ENCODE results near the gene ARL16.

Gene ARL16, protein sequence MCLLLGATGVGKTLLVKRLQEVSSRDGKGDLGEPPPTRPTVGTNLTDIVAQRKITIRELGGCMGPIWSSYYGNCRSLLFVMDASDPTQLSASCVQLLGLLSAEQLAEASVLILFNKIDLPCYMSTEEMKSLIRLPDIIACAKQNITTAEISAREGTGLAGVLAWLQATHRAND

DNA sequence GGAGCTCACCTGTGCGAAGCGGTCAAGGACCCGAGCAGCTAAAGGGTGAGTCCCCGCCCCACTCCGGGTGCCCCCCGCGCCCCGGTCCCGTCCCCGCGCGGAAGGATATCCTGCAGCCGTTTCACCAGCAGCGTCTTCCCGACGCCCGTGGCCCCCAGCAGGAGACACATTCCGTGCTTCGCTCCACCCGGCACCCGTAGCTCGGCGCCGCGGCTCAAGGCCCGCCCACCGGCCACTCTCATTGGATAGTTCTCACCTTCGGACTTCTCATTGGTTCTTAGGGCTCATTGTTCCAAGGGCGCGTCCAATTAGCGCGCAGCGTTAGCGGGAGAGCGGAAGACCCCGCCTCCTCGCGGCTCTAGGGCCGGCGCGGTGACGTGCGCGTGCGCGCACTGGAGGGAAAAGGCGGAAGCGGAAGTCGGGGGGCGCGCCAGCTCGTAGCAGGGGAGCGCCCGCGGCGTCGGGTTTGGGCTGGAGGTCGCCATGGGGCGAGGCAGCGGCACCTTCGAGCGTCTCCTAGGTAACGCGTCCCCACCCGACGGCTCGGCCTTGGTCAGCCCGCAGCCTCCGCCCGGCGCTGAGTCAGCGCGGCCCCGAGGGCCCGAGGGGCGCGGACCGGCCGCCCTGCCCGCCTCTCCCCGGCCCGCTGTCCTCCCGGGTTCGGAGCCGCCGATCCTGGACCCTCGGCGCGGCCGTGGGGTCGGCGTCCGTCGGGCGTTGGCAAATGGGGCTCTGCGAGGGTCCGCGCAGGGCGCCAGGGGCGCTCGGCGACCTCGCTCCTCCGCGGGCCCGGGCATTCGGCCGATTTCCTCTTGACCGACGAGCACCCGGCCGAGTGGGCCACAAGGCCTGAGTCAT, at the start of gene ARL16, which contains the start of gene HGS:
Gene ARL16 (minus strand): TSS at position 214 of the 858 bp plus-strand sequence. CDS start 44 bp downstream, at position 170.
Gene HGS (plus strand): TSS at position 428 of the 858 bp plus-strand sequence. CDS start 56 bp downstream, at position 484.
- peak; percentile 99 for DNase-seq (ENCODE audit: low spot score)

DNA sequence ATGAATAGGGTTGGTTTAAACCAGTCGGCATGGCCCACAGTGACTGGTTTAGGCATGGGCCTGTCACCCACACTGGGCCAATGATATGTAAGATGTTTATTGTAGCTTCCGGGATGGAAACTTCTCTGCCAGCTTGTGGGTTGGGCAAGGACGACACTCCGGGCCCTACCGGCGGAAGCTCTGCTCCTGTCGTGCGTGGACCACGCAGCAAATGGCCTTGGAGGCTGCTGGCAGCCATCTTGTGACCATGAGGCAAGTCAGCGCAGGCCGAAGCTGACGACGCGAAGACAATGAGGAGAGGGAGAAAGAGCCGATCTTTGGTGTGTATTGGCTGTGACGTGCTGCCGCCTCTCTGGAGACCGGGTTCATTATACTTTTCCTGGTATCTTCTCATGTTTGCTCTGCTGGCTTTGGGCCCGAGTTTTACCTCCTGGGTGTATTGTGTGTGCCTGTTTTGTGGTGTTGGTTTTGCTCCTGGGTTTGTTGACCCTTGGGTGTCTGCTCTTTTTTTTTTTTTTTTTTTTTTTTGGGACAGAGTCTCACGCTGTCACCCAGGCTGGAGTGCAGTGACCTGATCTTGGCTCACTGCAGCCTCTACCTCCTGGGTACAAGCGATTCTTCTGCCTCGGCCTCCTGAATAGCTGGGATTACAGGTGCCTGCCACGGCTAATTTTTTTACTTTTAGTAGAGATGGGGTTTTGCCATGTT, 43.9 kb upstream of the ARL16 start:
- peak; percentile 66 for DNase-seq (ENCODE audit: low spot score)

DNA sequence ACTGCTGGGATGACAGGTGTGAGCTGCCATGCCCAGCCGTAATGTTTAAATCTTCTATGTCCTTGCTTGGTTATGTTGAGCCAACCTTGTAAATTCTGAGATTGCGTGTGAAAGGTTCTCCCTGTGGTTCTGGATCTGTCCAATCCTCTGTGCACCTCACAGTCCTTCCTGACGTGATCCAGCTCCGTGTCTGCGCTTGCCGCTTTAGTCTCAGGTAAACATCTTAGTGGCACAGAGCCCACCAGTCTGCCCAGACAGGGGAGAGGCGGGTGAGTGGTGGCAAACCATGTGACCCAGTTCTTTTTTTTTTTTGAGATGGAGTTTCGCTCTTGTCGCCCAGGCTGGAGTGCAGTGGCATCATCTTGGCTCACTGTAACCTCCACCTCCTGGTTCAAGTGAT, 42.4 kb upstream of the ARL16 start:
- DNase-seq (ENCODE audit: low spot score), result no peak

DNA sequence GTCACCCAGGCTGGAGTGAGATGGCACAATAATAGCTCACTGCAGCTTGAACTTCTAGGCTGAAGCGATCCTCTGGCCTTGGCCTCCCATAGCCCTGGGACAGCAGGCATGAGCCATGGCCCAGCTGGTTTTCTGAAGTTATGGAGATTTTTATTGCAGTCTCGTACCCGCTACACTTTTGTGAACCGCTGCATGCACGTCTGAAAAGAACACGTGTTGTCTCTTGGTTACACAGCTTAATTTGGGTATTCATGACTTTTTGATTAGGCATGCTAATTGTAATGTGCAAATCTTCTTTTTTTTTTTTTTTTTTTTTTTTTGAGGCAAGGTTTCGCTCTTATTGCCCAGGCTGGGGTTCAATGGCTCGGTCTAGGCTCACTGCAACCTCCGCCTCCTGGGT, 41.8 kb upstream of the ARL16 start:
- no peak for DNase-seq (ENCODE audit: low spot score)

DNA sequence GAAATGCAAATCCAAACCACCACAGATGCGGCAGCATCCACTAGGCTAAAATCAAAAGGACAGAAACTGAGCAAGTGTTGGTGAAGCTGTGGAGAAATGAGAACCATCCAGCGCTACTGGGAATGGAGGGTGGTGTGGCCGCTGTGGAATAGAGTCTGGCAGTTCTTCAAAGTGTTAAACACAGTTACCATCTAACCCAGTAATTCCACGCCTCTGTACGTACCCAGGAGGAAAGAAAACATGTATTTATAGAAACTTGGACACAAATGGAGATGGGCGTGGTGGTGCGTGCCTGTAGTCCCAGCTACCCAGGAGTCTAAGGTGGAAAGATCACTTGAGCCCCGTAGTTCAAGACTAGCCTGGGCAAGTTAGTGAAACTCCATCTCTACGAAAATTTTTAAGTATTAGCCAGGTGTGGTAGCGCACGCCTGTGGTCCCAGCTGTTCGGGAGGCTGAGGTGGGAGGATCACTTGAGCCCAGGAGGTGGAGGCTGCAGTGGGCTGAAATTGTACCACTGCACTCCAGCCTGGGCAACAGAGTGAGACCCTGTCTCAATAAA, 40.1 kb upstream of the ARL16 start:
- DNase-seq (ENCODE audit: low spot score), result no peak

DNA sequence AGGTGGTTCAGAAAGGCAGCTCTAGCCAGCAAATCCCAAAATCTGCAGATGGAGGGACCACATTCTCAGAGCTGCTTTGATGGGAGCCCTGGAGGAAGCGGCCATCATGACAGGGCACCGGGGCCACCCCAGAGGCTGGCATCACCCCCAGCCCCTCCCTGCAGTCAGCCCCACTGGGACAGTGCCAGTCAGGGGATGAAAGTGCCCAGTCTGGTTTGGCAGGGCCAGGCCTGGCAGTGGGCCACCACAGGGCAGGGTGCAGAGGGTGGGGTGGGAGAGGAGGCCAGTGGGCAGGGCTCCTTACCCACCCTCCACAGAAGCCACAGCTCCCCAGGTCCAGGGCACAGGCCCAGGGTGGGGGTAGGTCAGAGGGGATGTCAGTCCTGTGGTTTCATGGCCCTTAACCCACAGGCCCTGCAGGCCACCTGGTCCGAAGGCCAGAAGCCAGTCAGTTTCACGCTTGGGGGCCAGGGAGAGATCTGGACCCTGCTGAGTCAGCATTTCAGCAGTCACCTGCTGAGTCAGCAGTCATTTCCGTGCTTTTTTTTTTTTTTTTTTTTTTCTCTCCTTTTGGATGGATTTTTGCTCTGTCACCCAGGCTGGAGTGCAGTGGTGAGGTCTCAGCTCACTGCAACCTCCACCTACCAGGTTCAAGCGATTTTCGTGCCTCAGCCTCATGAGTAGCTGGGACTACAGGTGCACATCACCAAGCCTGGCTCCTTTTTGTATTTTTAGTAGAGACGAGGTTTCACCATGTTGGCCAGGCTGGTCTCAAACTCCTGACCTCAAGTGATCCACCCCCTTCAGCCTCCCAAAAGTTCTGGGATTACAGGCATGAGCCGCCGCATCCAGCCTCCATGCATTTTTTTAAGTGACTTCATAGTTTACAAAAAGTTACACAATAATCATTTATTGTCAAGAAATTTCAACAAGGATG, 38.9 kb upstream of the ARL16 start:
- no peak for DNase-seq (ENCODE audit: low spot score)

DNA sequence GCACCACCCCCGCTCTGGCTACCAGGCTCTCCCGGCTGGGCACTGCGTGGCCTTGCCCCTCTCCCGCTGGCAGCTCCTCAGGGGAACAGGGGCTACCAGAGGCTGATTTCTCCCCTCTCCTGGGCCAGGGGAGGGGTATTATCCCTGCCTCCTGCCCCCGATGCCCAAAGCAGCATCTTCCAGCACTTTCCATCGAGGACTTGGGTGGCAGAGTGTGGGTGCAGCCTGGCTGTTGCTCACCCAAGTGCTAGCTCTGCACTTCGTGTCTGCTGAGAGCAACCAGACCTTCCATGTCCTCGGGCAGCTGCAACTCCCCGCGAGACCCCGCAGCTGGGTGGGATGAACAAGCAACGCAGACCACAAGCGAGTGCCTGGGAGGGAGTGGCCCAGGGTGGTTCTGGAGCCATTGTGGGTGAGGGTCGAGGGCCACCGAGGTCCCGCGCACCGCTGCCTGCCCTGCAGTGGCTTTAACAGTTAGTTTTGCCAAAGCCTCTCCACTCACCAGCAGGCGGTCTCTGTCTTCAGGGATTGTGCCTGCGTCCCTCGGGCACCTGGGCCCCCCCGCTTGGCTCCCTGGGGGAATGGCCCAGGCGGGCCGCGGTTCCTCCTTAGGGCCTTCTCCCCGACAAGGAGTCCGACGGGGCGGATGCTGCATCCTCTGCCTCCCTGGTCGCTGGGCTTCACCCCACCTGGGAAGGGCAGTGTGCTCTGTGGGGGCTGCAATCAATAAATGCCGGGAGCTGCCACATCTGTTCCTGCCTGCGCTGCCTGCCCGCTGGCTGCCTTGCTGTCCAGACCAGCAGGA, 36.9 kb upstream of the ARL16 start:
- no peak for DNase-seq (ENCODE audit: low spot score)

DNA sequence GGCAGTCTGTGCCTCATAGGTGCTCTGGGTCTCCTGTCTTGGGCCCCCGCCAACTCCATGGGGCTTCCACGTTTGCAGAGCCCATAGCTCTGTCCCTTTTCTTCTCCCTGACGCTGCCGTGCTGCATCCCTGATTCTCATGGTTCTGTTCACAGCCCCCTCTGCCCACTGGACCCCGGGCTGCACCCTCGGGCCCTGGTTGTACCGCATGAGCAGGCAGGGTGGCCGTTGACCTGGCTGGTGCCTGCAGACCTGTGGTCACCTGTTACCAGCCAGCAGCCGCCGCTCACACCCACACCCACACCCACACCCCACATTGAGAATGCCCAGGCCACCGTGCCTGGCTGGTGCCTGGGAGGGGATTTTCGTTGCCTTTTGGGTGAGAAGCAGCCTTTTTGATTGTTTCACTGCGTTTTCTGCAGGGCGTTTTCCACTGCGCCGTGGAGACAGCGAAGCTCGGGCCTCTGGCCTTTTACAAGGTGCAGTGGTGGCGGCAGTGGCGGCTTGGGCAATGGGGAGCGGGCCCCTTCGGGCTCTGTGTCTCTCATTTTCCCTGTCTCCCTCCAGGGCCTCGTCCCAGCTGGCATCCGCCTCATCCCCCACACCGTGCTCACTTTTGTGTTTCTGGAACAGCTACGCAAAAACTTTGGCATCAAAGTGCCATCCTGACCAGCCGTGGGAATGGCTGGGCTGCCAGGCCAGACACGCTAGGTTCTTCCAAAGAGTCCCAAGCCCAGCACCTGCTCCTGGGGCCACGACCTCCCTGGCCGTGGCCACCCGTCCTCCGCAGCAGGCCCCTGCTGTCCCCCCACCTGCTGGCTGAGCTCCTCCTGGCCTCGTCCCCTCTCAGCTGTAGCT, 36.0 kb upstream of the ARL16 start:
- no peak for DNase-seq (ENCODE audit: low spot score)

DNA sequence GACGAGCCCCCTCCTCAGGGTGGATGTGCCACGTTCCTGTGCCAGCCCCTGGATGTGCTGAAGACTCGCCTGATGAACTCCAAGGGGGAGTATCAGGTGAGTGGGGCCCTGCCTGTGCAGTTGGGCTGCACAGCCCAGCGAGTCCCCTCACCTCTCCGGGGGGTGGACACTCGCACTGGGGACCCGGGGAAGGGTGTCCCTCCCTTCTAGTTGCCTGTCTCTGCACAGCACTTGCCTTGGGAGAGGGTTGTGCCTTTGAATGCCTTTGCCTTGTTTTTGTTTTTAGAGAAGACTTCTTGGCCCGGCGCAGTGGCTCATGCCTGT, 34.1 kb upstream of the ARL16 start:
- DNase-seq (ENCODE audit: low spot score), result no peak

DNA sequence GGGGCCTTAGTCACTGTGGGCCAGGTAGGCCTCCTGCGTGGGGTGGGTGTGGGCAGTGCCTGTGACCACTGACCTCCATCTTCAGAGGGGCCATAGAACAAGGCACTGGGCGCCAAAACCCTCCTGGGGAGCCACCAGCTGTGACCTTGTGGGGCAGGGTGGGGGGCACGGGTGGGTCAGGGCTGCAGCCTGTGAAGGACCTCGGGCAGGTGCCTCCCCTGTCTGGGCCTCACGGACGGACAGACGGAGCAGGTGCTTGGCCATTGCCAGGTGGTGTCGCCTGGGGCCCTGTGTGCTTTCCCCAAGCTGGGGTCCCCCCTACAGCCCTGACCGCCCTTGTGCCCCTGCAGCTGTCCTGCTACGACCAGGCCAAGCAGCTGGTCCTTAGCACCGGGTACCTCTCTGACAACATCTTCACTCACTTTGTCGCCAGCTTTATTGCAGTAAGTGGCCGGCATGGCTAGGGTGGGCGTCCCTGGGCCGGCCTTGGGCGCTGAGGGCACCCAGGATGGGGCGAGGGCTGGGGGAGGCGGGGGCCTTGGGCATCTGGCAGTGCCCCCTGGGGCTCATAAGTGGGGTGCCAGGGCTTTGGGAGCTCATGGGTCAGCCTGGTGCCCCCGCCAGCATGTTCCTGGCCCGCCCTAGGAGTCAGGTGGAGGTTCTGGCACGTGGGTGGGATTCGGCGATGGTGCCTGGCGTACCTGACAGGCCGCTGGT, 33.6 kb upstream of the ARL16 start:
- DNase-seq (ENCODE audit: low spot score), result no peak

DNA sequence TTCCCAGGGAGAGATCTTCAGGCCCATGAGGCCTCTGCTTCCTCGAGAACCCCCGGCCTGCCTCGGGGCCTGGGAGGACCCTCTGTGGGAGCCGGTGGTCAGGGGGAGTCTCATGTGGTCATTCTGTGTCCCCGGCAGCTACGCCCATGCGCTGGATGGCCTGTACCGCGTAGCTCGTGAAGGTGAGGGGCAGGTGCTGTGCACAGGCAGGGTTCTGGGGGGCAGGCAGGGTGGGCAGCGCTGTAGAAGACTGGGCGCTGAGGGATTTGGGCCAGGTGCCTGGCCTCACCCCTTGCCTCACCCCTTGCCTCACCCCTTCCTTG, 33.0 kb upstream of the ARL16 start:
- DNase-seq (ENCODE audit: low spot score), result no peak

DNA sequence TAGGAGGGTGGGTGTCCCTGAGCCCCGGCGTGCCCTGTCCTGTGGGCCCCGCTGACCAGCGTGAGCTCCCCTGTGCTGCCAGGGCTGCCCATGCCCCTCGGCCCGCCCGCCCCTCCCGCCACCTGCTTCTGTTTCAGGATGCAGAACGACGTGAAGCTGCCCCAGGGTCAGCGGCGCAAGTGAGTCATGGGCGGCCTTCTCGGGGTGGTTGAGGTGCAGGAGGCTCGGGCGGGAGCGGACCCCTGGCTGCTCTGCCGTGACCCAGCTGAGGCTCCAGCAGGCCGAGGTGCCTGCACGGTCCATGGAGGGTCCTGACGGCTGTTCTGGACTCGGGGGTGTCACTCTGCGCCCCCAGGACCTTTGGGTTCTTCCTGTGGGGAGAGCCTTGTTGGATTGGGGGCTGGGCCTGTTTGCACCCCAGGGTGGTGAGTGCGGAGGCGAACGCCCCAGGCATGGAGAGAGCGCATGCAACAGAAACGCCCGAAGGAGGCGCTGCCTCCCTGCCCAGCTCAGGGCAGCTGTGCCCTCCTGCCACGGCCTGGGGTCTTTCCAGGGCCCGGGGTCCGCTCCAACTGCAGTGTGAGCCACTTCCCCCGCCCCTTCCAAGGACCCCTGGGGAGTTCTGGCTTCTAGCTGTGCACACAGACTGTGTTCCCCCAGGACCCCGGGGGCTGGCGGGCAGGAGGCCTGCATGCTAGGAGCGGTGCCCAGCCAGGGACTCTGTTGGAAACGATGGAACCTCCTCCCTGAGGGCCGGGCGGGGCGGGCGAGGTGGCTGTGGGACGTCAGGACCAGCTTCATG, 32.5 kb upstream of the ARL16 start:
- DNase-seq (ENCODE audit: low spot score), result no peak

DNA sequence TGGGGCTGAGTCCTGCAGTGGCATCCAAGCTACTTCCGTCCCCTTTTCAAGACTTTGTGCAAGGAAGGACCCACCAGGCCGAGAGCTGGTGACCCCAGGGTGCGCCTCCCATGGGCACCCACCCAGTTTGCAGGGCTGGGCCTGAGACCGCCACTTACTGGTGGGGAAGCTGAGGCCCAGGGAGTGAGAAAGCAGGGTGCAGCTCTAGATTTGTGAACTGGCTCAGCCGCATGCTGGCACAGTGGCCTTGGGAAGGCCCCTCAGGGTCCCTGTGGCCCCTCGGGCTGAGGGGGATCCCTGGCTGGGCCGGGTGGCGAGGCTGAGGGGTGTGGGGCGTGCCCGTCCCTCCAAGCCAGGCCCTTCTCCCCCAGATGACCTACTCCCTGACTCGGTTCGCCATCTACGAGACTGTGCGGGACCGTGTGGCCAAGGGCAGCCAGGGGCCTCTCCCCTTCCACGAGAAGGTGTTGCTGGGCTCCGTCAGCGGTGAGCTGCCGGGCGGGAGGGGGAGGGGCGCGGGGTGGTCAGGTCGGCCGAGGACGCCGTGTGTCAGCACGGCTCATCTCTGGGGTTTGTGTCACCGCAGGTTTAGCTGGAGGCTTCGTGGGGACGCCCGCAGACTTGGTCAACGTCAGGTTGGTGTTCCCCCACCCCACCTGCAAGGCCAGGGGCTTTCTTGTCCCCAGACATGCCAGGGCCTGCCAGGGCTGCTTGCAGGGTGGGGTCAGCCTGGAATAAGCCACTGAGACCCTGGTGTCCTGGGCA, 31.7 kb upstream of the ARL16 start:
- DNase-seq (ENCODE audit: low spot score), result no peak

DNA sequence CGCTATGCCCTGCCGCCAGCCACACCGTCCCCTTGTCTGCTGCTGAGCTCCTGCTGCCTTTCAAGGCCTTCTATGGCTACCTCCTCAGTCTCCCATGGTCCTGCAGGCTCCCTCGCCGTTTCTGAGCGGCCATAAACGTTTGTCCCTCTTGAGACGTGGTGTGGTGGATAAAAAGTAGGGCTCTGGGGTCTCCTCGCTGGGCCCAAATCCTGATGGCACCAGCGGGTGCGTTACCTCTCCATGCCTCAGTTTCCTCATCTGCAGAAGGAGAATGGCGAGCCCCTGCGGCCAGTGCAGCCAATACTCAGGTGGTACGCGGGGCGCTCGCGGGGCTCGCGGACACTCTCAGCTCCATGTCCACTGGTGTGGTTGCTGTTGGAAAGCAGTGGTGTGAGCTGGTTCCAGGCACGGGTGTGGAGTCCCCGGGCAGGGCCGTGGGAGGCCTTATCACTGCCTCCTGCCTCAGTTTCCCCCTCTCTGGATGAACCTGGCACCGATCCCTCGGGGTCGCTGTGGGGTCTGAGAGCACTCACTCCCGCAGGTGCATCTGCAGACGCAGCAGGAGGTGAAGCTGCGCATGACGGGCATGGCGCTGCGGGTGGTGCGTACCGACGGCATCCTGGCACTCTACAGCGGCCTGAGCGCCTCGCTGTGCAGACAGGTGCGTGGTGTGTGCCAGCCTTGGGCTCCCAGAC, 31.0 kb upstream of the ARL16 start:
- DNase-seq (ENCODE audit: low spot score), result no peak

DNA sequence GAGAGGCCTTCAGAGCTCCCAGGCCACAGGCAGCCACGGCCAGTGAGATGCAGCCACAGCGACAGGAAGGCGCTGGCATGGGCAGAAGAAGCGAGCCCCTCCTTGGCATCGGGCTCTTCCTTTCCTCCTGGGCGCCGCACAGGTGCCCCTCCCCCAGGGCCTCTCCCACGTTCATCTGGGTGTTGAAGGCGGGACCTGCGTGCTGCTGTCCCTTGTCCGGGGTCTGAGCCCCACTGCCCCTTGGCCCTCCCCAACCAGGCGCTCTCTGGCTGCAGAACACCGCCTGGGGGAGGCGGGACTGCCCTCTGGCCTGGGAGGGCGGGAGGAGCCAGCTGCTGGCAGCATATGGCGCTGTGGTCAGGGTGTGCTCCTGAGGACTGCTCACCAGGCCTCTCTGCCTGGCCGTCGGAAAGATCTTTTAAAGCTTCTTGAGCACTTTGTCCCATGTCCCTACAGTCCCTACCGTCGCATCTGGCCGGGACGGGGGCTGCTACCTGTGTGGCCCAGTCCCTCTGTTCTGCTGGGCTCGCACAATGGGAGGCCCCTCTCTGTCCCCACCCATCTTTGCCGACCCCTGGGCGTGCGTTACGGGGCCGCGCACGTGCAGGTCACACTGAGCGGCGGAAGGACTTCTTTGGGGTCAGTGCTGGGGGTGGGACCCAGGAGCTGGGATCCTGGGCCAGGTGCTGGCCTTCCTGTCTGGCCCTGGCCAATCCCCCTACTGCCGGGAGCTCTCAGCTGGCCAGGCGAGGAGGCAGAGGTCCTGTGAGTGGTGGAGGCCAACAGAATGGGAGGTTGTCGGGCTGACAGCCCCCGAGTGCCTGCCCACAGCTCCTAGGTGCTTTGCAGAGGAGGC, 30.2 kb upstream of the ARL16 start:
- no peak for DNase-seq (ENCODE audit: low spot score)

DNA sequence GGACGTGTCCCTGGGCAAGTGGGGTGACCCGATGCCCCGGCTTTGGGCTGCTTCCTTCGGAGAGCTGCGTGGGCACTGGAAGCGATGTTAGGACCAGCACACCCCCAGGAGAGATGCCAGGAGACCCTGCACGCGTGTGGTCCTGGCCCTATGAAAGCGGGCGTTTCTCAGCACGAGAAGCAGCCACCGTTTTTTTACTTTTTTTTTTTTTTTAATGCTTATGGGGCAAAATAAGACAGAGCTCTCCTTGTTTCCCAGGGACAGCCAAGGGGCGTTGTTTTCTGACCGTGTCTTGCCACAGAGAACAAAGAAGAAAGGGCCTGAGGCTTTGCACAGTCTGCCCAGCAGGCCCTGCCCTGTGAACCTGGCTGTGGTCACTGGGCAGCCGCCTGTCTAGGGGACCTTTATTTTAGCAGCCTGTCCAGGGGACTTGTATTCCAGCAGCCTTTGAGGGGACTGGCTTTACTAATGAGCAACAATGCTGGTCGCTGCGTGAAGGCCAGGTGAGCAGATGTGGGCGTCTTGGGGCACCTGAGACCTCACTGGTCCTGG, 29.5 kb upstream of the ARL16 start:
- no peak for DNase-seq (ENCODE audit: low spot score)

All from HuH-7.5 (cell line).